Lung (tissue), 12 donors: ENCODE measurements around the gene CA10. TPM values are rescaled to one million over a fixed set of nuclear protein-coding genes. Genes with fewer than 3 reads are reported as not detected.

Experiments
- ATAC-seq: fragments of 200-7000 bp; cut with Tn5 transposase; one replicate; pipeline ENCODE4 v1.9.1; 2020; ENCODE audit warnings: moderate number of reproducible peaks; ENCODE audit not compliant: insufficient read depth, low FRiP score
- DNase-seq, 3 donors: peaks; one replicate each; pipeline ENCODE4 v3.0.0-alpha.2; 2013 to 2017
- H3K27ac ChIP-seq, 2 donors: one replicate each; pipeline ENCODE4 v1.5.1; 2013; ENCODE audit warnings: mild to moderate bottlenecking in 2 of 2, moderate library complexity in 2 of 2, control low read depth in 1 of 2, inconsistent platforms in 1 of 2, low read depth in 1 of 2, low read length in 1 of 2
- H3K27me3 ChIP-seq, 3 donors: one replicate each; pipeline ENCODE4 v1.5.1; 2013; ENCODE audit warnings: low read length in 2 of 3; ENCODE audit not compliant: control insufficient read depth in 3 of 3, insufficient read depth in 3 of 3
- H3K36me3 ChIP-seq, 4 donors: one replicate each; pipeline ENCODE4 v1.5.1; 2013; ENCODE audit warnings: low read length in 4 of 4, mild to moderate bottlenecking in 1 of 4, moderate library complexity in 1 of 4; ENCODE audit not compliant: control insufficient read depth in 4 of 4, insufficient read depth in 4 of 4
- H3K4me1 ChIP-seq, 5 donors: one replicate each; pipeline ENCODE4 v1.5.1; 2013; ENCODE audit warnings: low read length in 5 of 5, mild to moderate bottlenecking in 2 of 5, moderate library complexity in 1 of 5; ENCODE audit not compliant: control insufficient read depth in 5 of 5, insufficient read depth in 5 of 5
- H3K4me3 ChIP-seq: one replicate; pipeline ENCODE4 v1.5.1; 2013; ENCODE audit warnings: mild to moderate bottlenecking, control low read depth, moderate library complexity
- H3K9ac ChIP-seq, 2 donors: one replicate each; pipeline ENCODE4 v1.5.1; 2013; ENCODE audit warnings: low read length in 2 of 2, control low read depth in 1 of 2; ENCODE audit not compliant: insufficient read depth in 1 of 2
- H3K9me3 ChIP-seq, 4 donors: one replicate each; pipeline ENCODE4 v1.5.1; 2013; ENCODE audit warnings: low read length in 3 of 4, mild to moderate bottlenecking in 1 of 4, moderate library complexity in 1 of 4; ENCODE audit not compliant: control insufficient read depth in 4 of 4, insufficient read depth in 3 of 4
- WGBS, 2 donors: extraction: QIAGEN DNeasy Blood & Tissue Kit; methylation state at CpG; one replicate each; pipeline ENCODE4 v1.1.7; 2013; 5-methylcytosine and 5-hydroxymethylcytosine counted together
- polyA plus RNA-seq, 2 donors: library from polyadenylated mRNA; stranded (reverse); fragments of 200-250 nt; gene quantifications; one replicate each; pipeline ENCODE4 v1.2.1, GENCODE V29; 2013
- total RNA-seq, 2 donors: library from RNA; depleted of rRNA in 1 of 2; stranded (reverse); fragments of >200 nt in 1 of 2; gene quantifications; one replicate each; pipeline ENCODE4 v1.2.1, GENCODE V29; 2014 to 2021
- TF ChIP-seq, protein P1 (sequence below): IDR thresholded peaks from 2 replicates; pipeline ENCODE4 v1.5.1; 2012; ENCODE audit warnings: mild to moderate bottlenecking; ENCODE audit errors: control extremely low read depth, extremely low read depth
- donor health status: control.
- donor health status: control.
- donor health status: Bipolar disorder and iron deficiency.
- donor health status: healthy.
- donor health status: DM: yes; HTN: yes; CAD: no.

CA10 gene
- total and polyA plus RNA-seq, 4 donors: 0.04 to 0.17 TPM; not detected in 2

DNA sequence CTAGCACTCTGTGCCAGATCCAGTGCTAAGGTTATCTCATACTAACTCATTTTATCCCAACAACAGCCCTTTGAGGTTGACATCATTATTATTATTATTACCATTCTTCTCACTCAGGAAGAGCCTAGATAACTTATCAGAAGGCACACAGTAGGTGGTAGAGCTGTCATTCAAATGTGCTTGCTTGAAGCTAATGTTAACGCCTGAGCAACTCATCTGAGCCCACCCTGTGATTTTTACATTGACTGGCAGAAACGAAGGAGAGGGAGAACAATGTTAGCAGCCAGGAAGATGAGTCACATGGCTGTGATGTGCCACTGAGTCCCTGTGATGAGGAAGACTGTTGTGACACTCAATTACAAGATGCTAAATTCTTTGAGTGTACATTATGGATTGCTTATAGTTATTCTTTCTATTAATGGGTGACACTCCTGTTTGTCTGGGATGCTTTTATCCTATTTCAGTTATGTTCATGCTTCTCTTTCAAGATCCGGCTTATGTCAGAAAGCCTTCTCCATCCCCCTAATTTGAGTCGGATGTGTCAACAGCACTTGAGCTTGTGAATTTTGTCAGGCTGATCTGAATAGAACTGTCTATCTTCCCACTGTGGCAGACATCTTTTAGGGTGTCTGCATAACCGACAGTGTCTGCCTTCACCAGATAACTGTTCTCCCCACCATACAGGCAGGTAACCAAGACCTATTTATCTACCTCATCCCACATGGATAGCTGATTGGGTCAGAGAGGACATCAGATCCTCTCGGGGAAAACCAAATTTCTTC, 426.4 kb downstream of the CA10 start:
- no peak overlapping the region for H3K9ac ChIP-seq
- ATAC-seq (no peak), DNase-seq (no peak)
- no peak overlapping the region for H3K27ac ChIP-seq
- no peaks in the 10 kb centered on the region for H3K36me3 ChIP-seq
- WGBS, 2 donors: 63 to 73% methylated on average over 6 of the region's 6 CpGs
- no peaks in the 10 kb centered on the region for H3K27me3 ChIP-seq
- no peaks in the 10 kb centered on the region for H3K4me1 ChIP-seq
- no peak overlapping the region for H3K4me3 ChIP-seq
- H3K9me3 ChIP-seq: peaks cover 0 to 3% (median 0%) of the 10 kb centered on the region in 4 donors
- TF ChIP-seq, protein P1, sequence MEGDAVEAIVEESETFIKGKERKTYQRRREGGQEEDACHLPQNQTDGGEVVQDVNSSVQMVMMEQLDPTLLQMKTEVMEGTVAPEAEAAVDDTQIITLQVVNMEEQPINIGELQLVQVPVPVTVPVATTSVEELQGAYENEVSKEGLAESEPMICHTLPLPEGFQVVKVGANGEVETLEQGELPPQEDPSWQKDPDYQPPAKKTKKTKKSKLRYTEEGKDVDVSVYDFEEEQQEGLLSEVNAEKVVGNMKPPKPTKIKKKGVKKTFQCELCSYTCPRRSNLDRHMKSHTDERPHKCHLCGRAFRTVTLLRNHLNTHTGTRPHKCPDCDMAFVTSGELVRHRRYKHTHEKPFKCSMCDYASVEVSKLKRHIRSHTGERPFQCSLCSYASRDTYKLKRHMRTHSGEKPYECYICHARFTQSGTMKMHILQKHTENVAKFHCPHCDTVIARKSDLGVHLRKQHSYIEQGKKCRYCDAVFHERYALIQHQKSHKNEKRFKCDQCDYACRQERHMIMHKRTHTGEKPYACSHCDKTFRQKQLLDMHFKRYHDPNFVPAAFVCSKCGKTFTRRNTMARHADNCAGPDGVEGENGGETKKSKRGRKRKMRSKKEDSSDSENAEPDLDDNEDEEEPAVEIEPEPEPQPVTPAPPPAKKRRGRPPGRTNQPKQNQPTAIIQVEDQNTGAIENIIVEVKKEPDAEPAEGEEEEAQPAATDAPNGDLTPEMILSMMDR: no peak

DNA sequence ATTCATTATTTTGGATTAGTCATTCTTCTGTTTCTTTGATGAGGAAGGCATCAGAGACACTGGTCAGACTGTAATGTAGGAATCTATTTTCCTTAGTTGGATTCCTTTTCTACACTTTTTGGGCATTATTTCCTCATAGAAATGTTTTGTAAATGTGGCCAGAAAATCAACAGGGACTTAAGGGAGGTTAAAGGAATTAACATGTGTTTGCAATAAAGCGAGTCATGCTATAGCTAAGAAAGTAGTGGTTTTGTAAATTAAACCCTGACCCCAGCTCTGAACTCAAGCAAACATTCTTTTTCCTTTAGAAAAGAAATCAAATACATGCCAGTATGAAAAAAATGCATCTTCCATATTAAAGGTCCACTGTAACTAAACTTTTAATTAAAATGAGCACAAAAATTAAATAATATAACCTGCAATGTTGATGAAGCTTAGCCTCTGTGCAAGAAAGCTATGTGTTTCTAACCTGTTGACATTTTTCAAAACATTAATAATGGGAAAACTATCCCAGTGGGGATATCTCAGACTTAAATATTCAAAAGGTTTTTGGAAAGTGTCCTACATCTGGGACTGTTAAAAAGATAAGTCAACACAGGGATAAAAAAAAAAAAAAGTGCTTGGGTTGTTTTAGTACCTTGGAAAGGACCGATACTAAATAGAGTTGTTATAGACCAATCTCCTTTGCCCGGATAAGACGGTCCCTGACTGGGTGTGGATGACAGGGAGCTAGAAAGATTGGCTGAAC, 428.0 kb downstream of the CA10 start:
- no peak overlapping the region for H3K27ac ChIP-seq
- DNase-seq (no peak), ATAC-seq (no peak)
- TF ChIP-seq, protein P1: no peak
- no peaks in the 10 kb centered on the region for H3K4me1 ChIP-seq
- no peaks in the 10 kb centered on the region for H3K27me3 ChIP-seq
- H3K9ac ChIP-seq: no peak overlapping the region
- 87 to 94% methylated on average over 4 of the region's 4 CpGs for WGBS, 2 donors
- H3K4me3 ChIP-seq: no peak overlapping the region
- H3K36me3 ChIP-seq: no peaks in the 10 kb centered on the region
- H3K9me3 ChIP-seq: peaks cover 0 to 3% (median 0%) of the 10 kb centered on the region in 4 donors

DNA sequence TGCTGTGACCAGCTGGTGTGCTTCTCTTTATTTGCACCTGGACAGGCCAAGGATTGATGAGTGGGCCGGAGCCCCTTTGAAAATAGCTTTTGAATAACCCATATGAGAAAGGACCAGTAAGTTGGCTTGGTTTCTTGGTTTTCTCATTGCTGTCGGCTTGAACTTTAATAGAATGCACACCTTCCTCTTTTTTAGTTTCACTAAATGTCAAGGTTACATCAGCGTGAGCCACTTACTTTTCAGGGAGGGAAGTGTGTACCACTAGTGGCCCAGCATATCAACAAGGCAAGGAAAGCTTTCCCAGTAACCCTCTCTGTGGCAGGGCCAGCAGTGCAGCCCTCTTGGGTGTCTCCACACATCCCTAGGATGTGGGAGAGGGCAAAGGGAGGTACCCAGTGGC, 433.3 kb downstream of the CA10 start:
- ATAC-seq: no peak
- no peak for DNase-seq
- TF ChIP-seq, protein P1: no peak
- H3K27me3 ChIP-seq: no peaks in the 10 kb centered on the region
- no peak overlapping the region for H3K27ac ChIP-seq
- H3K4me3 ChIP-seq: no peak overlapping the region
- H3K9me3 ChIP-seq: peaks cover 0 to 3% (median 2%) of the 10 kb centered on the region in 4 donors
- H3K36me3 ChIP-seq: no peaks in the 10 kb centered on the region
- no peak overlapping the region for H3K9ac ChIP-seq
- no peaks in the 10 kb centered on the region for H3K4me1 ChIP-seq
- 58 to 68% methylated on average over 3 of the region's 3 CpGs for WGBS, 2 donors
